GM12872 (cell line): ENCODE results near the gene MAF.

Source experiments
- TF ChIP-seq, protein P1 (sequence below): IDR thresholded peaks from 3 replicates; pipeline ENCODE4 v1.5.1; 2011; ENCODE audit warnings: low read depth, mild to moderate bottlenecking, low read length, moderate library complexity; ENCODE audit not compliant: insufficient read depth

Gene MAF

DNA sequence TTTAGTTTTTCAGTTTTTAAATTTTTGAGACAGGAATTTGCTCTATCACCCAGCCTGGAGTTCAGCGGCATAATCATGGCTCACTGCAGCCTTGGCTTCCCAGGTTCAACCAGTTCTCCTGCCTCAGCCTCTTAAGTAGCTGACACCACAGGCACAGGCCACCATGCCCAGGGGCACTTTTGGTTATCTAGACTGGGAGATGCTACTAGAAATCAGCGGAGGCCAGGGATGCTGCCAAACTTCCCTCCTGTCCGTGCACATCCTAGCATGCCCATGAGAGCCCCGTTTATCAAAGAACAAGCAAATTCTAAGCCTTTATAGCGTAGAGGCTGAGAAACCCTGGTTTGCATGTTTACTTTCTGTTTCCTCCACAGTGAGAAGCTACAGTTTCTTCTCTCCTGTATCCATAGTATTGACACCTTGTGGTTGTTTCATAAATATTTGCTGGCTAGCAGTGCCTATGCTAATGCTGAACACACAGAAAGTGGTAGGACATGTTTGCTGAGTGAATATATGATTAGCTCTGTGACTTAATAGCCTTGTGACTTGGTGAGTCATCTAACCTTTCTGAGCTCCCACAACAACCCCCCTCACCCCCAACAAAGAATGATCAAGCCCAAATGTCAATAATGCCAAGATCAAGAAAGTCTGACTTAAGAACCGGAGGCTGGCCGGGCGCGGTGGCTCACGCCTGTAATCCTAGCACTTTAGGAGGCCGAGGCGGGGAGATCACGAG, 39.2 kb upstream of the MAF start:
- TF ChIP-seq, protein P1, sequence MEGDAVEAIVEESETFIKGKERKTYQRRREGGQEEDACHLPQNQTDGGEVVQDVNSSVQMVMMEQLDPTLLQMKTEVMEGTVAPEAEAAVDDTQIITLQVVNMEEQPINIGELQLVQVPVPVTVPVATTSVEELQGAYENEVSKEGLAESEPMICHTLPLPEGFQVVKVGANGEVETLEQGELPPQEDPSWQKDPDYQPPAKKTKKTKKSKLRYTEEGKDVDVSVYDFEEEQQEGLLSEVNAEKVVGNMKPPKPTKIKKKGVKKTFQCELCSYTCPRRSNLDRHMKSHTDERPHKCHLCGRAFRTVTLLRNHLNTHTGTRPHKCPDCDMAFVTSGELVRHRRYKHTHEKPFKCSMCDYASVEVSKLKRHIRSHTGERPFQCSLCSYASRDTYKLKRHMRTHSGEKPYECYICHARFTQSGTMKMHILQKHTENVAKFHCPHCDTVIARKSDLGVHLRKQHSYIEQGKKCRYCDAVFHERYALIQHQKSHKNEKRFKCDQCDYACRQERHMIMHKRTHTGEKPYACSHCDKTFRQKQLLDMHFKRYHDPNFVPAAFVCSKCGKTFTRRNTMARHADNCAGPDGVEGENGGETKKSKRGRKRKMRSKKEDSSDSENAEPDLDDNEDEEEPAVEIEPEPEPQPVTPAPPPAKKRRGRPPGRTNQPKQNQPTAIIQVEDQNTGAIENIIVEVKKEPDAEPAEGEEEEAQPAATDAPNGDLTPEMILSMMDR = no peak

DNA sequence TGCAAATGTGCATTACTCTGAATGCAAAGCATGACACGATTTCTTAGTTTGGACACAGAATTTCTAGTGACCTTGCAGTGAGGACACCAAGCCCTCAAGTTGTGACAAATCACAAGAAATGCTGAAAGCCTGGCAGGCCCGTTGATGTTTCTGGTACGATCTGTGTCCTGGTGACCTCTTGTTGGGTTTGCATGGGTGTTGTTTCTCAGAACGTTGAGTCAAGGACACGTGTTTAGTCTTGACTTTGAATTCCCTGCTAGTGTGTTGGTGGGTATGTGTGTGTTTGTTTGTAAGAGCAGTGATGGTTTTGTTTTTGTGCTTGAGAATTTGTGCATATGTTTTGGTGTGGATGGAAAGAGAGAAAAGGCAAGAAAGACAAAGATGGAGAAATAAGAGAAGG, 37.8 kb upstream of the MAF start:
- TF ChIP-seq, protein P1 = no peak

DNA sequence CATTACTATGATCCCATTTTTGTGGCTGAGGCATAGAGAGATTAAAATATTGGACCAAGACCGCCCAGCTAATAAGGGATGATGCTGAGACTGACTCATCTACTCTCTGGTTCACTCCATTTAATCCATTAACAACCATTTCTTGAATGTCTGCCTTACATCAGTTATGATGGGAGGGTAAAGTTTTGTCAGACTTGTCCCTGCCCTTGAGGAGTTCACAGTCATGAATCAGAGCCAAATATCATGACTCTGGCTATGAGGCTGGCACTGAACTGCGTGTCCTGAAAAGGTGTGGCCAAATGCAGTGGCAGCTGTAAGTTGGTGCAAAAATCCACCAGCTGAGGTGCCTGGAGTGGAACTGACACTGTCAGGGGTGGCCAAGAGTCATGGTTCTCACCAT, 35.0 kb upstream of the MAF start:
- TF ChIP-seq, protein P1 = no peak

DNA sequence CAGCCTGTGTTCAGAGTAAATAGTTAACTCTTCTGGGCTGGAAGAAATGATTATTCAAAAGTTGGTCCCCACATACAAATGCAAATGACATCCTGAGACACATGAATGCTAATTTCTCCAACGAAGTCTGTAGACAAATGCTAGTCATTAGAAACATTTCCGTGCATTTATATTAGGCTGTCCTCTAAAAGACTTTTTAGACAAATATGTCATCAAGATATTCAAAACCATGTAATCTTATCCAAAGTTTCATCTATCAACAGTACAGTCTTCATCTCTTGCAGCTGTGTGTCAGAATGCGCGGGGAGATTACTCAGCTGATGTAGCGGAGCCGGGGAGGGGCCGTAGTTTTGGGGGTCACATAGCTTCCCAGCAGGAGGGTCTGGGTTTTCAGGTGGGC, 33.8 kb upstream of the MAF start:
- TF ChIP-seq, protein P1 = no peak

DNA sequence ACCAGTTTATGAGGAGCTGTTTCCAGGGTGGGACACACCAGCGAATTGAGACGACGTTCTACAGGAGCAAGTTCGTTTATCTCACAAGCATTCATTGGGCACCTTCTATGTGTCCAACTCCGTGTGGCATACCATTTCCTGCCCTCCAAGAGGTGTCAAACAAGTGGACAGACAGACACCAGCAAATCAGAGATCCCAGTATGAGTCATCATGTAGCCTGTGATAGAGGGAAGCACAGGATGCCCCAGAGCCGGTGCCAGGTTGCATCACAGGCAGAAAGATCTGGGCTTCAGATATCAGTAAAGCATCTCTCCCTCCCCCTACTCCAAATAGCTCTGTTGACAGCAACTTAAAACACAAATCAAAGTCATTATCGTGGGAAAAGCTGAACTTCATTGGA, 31.8 kb upstream of the MAF start:
- TF ChIP-seq, protein P1 = no peak

DNA sequence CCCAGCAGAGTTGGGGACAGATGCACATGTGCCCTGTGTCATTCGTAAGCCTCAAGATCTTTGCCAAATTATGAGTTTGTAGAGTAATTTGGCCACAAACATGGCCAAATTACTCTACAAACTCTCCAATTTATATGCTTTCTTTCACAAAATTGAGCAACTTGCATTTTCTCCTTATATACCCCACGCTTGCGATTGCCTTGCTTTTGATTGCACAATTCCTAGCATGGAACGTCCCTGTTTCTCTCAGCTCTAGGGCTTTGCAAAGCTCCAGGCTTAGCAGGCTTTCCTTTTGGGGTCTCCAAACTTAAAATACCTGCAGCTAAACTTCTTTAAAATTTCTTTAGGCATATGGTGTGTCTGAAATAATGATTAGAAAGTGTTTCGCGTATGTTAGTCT, 28.5 kb upstream of the MAF start:
- TF ChIP-seq, protein P1 = no peak

DNA sequence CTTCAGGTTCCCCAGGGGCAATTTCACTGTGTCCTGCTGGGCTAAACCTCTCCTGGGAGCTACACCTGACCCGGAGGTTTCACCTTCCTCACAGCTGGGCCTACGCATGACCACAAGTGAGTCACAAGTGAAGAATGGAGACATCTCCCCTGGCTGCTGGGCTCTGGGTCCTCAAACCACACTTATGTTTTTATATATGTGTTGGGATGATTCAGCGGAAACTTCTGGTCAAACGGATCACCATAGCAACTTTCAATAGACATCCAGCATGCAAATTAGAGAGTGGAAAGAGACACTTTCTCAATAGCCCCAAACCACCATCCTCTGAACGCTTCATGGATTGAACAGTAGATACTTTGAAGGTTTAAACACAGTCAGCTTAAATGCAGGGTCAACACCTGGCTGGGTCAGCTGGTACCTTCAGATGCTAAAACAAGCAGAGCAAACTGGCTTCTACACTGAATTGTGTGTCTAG, 28.0 kb upstream of the MAF start:
- TF ChIP-seq, protein P1 = no peak
